NB4 (cell line): ENCODE measurements around the gene ACVR2B.

ENCODE experiments used
- DNase-seq: peaks from one replicate; pipeline ENCODE4 v3.0.0; 2010; ENCODE audit warnings: low read depth
- H3K4me3 ChIP-seq: one replicate; pipeline ENCODE4 v1.5.1; 2011; ENCODE audit warnings: mild to moderate bottlenecking, low read depth, low read length, moderate library complexity
- MYC ChIP-seq: IDR thresholded peaks from 2 replicates; pipeline ENCODE4 v1.6.1; 2011; ENCODE audit warnings: low read depth, low read length
- POLR2A ChIP-seq: IDR thresholded peaks from 2 replicates; pipeline ENCODE4 v1.6.1; 2011; ENCODE audit warnings: mild to moderate bottlenecking; ENCODE audit not compliant: insufficient read length; ENCODE audit errors: extremely low read depth
- TF ChIP-seq, protein P1 (sequence below): IDR thresholded peaks from 2 replicates; pipeline ENCODE4 v1.6.1; 2011; ENCODE audit warnings: low read depth, low read length
- TF ChIP-seq, protein P2 (sequence below): IDR thresholded peaks from one replicate; pipeline ENCODE4 v1.5.1; 2012; ENCODE audit warnings: low read depth, low read length

The ACVR2B gene

DNA sequence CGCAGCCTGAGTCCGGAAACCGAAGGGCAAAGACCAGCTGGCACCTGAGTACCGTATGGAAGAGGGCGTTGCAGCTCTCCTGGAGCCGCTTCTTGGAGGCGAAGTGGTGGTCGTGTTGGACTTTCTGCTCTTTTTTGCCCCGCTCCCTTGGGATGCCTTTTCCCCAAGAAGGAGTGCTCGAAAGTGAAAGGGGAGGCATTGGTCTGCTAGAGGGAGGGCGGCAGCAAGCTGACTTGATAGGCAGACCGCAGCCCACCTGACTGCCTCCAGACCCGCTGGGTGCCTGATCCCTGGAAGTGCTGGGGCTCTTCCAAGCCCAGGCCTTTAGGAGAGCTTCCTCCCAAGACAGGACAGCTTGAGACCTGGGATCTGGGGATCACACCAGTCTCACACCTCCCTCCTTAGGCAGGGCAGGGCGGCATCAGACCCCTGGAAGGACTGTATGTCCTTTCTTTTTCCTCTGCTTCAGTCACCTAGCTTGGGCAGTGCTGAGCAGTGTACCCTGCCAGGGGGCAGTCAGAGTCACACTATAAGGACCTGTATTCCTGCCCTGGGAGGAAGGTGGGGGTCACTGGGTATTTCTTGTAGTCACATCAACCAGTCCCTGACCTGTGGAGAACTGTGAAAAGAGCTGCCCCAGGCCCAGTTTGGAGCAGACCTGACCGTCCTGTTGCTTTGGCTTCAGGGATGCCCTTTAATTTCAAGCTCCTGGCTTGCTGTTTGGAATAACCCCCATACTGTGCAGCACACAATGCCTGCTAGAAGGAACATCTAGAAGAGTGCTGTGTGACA lies 2.1 kb downstream of the ACVR2B start:
- peak overlapping the region; percentile 59 for H3K4me3 ChIP-seq
- DNase-seq = no peak
- TF ChIP-seq, protein P1, sequence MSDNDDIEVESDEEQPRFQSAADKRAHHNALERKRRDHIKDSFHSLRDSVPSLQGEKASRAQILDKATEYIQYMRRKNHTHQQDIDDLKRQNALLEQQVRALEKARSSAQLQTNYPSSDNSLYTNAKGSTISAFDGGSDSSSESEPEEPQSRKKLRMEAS = no peak
- TF ChIP-seq POLR2A (no peak), MYC (no peak)
- TF ChIP-seq, protein P2, sequence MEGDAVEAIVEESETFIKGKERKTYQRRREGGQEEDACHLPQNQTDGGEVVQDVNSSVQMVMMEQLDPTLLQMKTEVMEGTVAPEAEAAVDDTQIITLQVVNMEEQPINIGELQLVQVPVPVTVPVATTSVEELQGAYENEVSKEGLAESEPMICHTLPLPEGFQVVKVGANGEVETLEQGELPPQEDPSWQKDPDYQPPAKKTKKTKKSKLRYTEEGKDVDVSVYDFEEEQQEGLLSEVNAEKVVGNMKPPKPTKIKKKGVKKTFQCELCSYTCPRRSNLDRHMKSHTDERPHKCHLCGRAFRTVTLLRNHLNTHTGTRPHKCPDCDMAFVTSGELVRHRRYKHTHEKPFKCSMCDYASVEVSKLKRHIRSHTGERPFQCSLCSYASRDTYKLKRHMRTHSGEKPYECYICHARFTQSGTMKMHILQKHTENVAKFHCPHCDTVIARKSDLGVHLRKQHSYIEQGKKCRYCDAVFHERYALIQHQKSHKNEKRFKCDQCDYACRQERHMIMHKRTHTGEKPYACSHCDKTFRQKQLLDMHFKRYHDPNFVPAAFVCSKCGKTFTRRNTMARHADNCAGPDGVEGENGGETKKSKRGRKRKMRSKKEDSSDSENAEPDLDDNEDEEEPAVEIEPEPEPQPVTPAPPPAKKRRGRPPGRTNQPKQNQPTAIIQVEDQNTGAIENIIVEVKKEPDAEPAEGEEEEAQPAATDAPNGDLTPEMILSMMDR = no peak

DNA sequence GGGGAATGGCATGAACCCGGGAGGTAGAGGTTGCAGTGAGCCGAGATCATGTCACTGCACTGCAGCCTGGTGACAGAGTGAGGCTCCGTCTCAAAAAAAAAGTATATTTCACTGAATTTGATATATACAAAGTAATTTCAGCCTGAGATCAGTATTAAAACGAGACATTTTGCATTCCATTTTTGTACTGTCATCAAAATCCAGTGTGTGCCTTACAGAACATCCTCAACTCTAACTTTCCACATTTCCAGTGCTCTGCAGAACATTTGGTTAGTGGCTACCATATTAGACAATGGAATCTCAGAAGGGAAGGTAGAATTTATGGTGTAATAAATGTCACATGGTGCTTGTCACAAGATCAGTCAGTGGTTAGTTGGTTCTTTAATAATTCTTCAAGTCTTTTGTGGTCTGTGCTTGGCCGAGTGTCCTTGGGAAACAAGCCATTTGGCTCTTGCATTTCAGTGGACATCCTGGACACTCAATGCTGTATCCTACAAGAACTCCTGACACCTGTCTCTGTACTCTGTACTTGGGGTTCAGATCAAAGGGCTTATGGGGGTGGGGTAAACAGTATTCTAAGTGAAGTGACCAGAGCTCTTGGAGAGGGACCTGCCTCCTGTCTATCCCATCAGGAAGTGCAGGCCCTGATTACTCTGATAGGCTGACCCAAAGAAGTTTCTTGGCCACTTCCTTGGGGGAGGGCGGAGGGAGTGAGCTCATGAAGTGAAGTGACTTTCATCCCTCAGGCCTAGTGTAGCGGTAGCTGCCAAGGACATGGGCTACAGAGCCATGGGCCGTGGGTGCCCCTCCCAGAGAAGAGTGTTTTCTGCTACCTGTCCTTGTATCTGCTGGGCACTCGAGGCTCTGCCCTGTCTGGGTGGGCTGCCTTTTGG lies 3.7 kb downstream of the ACVR2B start:
- DNase-seq = no peak
- TF ChIP-seq, protein P1 = no peak
- no peak for TF ChIP-seq POLR2A
- TF ChIP-seq, protein P2 = no peak
- no peak for TF ChIP-seq MYC

DNA sequence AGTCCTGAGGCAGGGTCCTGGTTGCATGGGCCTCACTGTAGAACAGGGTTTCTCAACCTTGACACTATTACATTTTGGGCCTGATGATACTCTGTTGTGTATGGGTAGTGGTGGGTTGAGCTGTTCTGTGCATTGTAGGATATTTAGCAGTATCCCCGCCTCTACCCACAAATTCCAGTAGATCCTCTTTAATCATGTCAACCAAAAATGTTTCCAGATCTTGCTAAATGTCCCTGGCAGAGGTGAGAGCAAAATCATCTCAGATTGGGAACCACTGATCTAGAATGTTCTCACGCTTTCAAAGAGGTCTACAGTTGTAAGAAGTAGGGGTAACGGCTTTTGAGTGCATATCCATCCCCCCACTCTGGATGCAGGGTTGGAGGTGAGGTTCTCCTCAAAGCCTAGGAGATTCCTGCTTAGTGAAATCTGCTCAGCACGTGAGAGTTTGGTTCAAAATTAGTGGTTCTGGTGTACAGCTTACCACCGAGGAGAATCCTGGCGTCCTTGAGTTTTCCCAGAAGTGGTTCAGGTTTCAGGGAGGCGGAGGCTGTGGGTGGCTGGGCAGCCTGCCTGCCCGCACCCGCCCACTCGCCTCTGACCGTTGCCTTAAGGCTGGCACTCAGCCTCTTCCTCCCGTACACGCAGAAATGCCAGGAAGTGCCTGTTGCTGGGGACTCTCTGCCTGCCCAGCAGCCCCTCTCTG lies 5.3 kb downstream of the ACVR2B start:
- no peak for TF ChIP-seq MYC
- TF ChIP-seq POLR2A = no peak
- TF ChIP-seq, protein P1 = no peak
- DNase-seq = no peak

More for the DNA sequence above, 3.7 kb downstream of the ACVR2B start:
- no peak overlapping the region for H3K4me3 ChIP-seq

DNA sequence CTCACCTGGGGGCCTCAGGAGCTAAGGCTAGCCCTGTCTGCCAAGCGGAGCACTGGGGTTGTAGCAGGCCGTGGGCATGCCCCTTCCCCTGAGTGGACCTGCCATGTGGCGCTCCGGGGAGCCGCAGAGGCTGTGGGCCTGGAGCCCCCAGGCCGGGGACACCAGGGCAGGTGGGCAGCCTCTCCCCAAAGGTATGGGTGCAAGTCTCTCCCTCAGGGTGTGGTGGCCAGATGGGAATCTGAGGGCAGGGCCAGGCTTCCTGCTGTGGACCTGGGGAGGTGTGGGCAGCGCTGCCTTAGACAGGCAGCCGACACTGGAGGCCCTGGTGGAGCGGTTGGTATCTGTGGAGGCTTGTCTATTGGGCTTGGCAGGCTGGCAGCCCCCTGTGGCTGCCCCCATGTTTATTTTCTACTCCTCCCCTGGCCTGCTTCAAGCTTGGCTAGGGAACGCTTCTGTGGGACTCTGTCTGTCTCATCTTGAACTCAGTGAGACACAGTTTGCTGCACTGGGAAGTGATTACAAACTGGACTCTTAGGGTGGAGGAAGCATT lies 5.9 kb downstream of the ACVR2B start:
- DNase-seq = no peak
- no peak overlapping the region for H3K4me3 ChIP-seq
- TF ChIP-seq, protein P2 = no peak
- no peak for TF ChIP-seq POLR2A
- TF ChIP-seq, protein P1 = no peak
- no peak for TF ChIP-seq MYC

More for the DNA sequence above, 5.3 kb downstream of the ACVR2B start:
- no peak overlapping the region for H3K4me3 ChIP-seq

DNA sequence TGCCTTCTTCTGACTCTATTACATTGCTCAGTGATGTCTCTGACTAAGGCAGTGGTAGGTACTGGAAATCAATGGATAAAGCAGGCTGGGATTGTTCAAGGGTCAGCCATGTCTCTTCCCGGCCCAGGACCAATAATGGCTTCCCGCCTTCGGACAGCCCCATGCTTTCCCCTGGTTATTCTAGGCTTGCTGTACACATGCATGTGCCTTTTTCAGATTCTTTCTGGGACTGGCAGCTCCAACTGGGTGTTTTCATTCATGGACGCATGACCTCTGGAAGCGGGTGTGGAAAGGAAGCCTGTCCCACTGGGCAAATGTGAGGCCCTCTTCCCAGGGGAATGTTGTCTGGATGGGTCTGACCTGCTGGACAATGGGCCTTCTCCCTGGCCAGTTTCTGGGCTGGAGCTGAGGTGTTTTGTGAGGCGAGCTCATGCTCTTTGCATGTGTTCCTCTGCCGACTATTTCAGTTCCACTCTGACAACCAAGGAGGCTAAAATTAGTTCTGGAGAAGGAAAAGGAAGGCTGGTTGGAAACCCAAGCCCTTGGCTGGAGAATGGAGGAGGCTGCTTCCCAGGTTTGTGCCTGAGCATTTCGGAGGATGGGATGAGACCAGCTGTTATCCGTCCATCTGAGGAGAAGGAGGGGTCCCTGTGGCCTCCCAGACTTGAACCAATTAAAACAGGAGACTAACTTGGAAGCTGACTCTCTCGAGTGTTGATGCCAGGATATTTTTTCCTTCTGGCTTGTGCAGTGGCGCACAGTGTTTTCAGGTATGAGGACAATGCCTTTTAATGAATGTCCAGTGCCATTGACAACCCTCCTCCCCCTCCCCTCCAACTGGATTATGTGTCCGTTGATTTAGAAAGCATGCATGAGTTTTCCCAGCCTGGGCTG lies 6.9 kb downstream of the ACVR2B start:
- H3K4me3 ChIP-seq = no peak overlapping the region
- DNase-seq = no peak
- no peak for TF ChIP-seq MYC
- TF ChIP-seq, protein P2 = no peak
